GDM1 (cell line): ENCODE measurements around the gene ROR1.

Source experiments
- DNase-seq: peaks from one replicate; lab custom pipeline; 2025; lab: John Stamatoyannopoulos, UW

The ROR1 gene

DNA sequence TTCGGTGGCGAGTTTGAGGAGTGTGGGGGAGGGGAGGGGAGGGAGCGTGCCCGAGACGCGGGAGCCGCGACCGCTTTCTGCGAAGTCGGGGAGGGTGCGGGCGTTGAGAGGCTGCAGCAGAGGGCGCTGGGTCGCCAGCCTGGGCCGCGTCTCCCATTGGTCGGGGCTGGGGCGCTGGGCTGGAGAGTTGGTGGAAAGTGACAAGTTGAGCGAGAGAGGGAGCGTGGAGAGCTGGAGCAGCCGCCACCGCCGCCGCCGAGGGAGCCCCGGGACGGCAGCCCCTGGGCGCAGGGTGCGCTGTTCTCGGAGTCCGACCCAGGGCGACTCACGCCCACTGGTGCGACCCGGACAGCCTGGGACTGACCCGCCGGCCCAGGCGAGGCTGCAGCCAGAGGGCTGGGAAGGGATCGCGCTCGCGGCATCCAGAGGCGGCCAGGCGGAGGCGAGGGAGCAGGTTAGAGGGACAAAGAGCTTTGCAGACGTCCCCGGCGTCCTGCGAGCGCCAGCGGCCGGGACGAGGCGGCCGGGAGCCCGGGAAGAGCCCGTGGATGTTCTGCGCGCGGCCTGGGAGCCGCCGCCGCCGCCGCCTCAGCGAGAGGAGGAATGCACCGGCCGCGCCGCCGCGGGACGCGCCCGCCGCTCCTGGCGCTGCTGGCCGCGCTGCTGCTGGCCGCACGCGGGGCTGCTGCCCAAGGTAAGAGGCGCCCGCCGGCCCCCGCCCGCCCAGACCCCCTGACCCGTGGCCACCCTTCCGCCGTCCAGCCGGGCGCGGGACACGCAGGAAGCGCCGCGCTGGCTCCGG lies at the start of gene ROR1:
Gene ROR1, plus strand, starts transcription at position 203 of the 802 bp plus-strand sequence.
- DNase-seq: peak; percentile 38

DNA sequence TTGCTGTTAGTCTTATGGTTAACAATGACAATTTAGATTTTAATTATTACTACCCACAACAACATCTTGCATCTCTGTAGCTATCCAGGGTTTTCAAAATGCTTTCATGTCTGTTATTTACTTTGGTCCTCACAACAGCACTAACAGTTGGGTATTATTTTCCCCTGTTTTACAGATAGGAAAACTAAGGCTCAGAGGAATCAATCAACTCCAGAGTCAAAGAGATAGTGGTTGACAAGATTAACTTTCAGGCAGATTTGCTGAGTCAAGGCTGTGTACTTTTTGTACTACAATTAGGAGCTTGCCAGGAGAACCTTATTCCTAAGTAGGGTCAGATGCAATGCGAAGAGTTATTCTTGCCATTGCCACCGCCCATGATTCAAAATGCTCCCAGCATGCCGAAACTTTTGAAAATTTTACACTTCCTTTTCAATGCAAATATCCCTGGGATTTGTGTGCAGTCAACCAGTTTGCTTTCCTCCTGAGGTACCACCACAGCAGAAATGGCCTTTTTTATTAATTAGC lies 49.4 kb upstream of the ROR1 start:
- DNase-seq: no peak

DNA sequence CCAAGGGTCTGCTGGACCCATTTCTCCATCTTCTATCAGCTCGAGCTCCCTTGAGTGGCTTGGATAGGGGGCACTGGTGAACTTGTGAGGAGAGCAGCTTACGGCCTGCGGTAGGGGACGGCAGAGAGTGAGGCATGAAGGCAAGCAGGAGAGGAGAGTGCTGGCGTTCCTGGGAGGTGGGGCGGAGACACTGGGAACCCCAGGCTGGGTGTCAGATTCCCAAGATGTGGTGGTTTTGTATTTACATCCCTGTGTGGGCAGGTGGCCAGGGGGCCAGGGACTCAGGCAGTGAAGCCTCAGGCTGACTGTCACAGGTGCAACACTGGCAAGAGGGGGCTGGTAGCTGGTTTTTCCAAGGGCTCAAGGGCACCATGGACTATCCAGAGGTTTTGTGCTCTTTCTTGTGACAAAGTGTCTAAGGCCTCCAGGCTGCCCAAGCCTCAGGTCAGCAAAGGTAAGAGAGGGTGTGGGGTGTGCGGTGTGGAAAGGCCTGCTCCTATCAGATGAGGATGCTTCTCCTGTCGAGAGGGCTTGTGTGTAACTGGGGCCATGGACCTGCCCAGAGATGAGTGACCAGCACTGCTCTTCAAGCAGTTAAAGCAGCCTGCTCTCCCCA lies 45.1 kb upstream of the ROR1 start:
- DNase-seq: no peak

DNA sequence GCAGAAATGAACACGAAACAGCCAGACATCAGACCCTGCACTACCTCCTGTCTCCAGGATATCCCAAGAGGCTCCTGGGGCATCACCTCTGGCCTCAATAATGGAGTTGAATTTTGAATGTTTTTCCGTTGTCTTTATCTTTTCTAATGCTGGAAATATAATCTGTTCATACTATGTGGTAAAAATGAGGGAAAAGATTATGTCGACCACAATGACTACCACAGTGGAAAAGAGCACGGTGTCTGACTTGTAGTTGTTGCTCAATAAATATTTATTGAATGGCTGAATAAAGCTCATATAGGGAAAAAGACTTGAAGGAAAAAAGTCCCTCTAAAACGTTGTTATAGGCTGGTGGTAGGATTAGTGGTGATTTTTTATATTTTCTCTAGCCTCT lies 44.6 kb upstream of the ROR1 start:
- no peak for DNase-seq

DNA sequence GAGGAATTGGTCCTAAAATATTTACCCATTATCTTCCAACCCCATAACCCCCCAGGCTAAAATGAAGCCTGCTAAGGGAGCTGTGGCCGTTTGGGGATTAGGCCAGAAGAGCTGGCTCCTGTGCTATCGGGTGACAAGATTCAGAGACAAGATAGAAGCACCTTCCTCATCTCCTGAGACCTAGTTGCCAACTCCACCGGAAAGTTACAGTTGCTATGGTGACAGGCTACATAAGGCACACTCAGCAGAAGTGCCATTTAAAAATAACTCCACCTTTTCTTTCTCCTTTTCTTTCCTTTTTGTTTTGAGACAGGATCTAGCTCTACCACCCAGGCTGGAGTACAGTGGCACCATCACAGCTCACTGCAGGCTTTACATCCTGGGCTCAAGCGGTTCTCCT lies 43.6 kb upstream of the ROR1 start:
- no peak for DNase-seq

DNA sequence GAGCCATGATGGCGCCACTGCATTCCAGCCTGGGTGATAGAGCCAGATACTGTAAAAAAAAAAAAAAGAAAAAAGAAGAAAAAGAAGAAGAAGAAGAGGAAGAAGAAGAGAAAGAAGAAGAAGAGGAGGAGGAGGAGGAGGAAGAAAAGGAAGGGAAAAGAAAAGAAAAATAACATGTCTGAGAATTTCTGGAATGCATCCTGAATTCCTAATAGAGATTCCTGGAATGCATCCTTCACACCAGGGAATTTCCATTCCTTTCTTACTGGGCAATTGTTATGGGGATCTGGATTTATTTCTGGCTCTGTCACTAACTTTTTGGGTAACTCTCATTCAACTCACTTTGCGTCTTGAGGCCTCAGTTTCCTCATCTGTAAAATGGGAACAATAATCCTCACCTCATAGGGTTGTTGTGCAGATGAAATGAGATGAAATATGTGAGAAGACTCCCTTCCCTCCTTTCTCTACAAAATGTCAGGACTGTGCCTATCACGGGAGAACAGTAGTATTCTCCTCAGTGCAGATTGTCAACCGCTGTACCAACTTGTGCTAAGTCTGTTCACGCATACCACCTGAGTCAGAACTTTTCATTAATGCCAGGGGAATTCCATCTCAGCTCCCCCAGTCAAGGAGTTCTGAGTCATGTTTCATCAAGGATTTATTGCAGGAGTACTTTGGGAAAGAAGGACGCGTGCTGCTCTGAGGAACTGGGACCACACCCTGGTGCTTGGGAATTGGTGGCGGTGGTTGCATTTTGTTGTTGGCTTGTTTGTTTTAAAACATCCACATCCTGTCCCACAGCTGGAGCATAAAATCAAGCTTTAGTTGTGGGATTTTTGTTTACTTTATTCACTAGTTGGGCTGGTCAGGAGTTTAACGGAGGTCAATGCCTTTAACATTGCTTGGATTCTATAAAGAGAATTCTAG lies 42.4 kb upstream of the ROR1 start:
- no peak for DNase-seq

DNA sequence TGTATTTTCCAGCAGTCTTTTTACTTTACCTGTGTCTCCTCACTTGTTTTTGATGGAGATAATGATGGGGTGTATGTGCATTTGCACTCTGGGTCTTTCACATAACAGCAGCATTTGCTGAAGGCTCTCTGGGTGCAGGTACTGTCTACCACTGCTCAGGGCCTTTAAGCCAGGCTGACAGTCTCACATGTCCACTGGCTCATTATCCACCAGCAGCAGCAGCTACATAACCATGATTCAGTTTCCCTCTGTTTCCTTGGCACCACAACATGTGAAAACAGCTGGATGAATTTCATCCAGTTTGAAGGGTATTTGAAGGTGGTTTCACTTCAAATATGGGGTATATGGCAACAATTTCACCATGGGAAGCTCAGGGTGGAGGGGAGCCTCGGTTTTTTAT lies 41.2 kb upstream of the ROR1 start:
- no peak for DNase-seq

DNA sequence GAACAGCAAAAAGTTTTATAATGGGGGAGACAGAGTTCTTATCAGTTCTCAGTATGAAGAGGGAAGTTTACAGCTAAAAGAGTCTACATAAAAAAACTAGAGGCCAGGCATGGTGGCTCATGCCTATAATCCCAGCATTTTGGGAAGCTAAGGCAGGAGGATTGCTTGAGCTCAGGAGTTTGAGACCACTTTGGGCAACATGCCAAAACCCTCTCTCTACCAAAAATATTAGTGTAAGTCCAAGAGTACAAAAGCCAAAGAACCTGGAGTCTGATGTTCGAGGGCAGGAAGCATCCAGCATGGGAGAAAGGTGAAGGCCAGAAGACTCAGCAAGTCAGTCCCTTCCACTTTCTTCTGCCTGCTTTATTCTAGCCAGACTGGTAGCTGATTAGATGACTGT lies 35.0 kb upstream of the ROR1 start:
- DNase-seq: no peak

DNA sequence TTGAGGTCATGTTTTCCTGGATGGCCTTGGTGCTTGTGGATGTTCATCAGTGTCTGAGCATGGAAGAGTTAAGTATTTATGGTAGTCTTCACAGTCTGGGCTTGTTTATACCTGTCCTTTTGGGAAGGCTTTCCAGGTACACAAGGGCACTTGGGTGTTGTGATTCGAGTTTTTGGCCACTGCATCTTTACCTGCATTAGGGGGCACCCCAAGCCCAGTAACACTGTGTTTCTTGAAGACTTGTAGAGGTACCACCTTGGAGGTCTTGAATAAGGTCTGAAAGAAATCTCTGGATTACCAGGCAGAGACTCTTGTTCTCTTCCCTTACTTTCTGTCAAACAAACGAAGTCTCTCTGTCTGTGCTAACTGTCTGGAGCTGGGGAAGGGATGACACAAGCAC lies 34.4 kb upstream of the ROR1 start:
- DNase-seq: no peak

DNA sequence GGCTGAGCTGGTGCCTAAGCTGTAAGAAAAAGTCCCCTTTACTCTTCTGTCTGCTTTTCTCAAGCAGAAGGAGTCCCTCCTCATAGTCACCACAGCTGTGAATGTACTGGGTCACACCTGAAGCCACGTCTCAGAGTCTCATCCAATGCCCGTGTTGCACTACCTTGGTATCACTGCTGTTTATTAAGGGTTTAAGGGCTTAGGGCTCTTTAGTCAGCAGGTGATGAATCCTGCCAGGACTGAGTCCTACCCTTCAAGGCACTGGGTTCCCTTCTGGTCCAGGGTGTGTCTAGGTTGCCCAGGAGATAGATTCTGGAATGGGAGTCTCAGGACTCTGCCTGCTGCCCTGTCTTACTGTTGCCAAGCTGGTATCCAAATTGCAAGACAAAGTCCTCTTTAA lies 33.4 kb upstream of the ROR1 start:
- DNase-seq: no peak

DNA sequence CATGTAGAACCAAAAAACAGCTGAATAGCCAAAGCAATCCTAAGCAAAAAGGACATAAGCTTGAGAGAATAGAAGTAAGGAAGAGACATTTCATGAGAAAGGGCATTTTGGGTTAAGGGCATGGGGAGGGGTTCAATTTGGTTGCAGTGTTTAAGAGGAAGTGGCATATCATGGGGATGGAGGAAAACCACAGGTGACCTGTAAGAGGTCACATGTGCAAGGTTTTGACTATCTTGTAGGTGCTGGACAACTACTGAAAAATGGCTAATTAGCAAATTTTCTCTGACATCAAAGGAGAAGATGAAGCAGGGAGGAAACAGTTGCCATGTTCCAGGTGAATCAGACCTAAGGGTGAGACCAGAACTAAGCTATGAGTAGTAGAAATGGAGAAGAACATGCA lies 31.3 kb upstream of the ROR1 start:
- no peak for DNase-seq

DNA sequence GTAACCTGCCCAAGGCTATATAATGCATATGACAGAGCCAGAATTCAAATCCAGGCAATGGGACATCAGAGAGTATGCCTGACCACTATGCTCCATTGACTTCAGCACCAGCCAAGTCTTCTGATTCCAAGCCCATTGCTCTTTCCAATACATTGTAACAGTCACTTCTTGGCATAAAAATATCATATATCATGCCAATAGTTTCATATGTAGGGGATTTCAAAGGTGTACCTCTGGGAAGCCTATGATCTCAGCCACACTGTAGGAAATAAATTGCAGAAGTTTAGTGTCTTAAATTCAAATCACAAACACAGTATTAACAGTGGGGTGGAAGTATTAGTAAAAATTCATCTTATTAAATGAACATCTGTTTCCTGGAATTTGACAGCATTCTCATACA lies 30.0 kb upstream of the ROR1 start:
- DNase-seq: no peak

DNA sequence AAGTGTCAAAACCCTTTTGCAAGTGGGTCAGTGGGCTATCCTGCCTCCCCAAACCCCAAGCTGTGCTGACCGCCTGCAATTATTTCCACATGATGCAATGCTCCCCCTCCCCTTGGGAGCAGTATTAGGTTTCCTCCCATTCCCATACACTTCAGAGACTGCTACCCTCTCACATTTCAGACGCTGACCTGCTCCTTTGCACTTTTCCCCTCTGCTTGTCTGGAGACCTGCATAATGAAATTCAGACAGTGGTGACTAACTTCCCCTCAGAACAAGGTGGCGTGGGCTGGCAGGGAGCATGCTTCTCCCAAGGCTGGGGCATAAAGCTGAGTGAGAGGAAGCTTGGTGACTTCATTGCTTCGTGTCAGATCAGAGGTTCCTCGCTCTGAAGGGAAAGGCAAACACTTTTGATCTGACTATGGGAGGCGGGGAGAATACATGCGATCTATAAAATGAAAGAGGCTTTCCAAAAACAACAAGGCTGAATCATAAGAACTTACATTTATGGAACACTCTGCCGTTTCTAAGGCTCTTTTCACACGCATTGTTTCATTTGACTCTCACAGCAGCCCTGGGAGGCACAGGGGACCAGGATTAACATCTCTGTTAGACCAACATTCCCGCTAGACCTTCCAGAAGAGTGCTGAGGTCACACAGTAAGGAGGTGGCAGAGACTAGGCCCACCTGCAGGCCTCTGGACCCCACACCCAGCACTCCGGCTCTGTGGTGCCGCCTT lies 27.5 kb upstream of the ROR1 start:
- DNase-seq: peak; percentile 29

DNA sequence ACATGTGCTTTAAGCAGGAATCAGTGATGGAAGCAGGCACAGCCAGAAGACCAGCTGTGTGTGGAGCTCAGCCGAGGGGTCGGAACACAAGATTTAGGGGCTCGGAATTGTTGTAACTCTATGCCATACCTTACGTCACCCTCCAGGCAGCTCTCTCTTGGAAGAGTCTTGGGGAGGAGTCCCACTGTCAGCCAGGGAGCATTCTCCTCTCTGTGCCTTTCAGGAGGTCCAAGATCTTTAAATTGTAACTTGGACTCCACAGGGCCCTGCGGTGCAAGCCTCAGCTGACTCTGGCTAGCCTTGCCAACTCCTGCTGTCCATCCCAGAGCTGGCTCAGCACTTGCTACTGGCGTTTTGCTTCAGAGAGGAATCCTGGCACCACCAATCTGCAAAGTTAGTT lies 26.4 kb upstream of the ROR1 start:
- DNase-seq: no peak

DNA sequence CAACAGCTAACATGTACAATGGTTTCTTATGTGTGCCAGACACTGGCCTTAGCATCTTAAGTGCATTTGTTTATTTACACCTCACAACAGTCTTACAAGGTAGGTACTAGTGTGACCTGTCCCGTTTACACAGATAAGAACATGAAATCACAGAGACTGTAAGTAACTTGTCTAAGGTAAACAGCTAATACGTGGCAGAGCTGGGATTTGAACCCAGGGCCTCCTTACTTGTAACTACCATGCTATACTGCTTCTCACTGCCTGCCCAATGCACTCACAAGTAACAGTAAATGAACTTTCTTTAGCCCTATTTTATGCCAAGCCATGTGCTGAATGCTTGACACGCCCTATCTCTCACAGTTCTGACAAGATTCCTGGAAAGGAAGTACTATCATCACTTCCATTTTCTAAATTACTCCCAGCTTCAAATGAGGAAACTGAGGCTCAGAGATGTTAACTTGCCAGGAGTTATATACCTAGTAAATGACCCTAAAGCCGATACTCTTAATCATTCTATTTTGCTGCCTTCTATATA lies 25.7 kb upstream of the ROR1 start:
- no peak for DNase-seq

DNA sequence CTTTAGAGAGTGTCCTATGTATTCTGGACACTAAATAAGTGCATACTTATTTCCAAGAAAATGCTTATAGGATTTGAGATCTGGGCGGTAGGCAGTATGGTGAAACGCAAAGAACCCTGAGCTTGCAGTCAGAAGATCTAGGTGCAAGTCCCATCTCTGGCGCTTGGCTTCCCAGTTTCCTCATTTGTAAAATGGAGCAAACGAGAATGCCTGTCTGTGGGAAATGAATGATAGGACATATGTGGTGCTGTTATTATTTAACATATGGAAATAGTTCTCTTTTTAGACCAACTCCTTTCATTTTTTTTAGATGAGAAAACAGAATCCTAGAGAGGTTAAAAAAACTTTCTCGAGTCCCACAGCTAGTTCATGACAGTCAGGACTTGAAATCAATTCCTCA lies 25.2 kb upstream of the ROR1 start:
- DNase-seq: no peak

DNA sequence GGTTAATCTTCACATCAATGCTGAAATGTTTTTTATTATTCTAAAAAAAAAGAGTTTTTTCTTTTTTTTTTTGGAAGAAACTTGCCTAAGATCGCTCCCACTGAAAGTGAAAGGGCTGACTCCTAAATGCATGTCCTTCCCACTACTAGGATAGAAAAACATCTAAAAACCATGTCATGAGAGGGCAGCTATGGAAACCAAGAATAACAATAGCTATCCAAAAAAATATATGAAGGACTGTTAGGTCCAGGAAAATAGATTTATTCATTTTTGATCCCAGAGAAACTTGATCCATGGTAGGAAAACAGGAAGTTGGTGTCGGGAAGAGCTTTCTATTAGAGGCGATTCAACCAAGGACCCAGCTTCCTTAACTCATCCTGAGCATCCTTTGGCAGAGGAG lies 23.1 kb upstream of the ROR1 start:
- DNase-seq: no peak

DNA sequence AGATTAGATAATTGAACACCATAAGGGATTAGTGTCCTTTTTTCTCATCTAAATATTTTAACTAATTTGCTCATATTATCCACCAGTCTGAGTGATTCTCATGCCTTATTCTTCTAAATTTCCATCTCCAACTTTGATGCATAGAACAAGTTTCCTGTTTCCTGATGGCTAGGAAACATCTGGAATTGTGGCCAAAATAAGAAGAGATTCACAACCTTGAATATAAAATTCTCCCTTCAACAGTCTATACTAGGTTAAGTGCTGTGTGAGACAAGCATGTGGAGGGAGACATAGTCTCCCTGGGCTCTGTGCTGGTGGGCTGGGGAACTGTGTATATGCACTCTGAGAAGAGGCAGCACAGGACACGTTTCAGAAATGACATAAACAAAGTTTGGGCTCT lies 21.6 kb upstream of the ROR1 start:
- no peak for DNase-seq

DNA sequence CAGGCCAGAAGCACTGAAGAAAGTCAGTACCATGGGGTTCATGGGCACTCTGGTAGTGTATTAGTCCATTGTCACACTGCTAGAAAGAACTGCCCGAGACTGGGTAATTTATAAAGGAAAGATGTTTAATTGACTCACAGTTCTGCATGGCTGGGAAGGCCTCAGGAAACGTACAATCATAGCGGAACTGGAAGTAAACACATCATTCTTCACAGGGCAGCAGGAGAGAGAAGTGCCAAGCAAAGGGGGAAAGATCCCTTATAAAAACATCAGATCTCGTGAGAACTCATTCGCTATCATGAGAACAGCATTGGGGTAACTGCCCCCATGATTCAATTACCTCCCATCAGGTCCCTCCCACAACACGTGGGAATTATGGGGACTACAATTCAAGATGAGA lies 20.2 kb upstream of the ROR1 start:
- no peak for DNase-seq

DNA sequence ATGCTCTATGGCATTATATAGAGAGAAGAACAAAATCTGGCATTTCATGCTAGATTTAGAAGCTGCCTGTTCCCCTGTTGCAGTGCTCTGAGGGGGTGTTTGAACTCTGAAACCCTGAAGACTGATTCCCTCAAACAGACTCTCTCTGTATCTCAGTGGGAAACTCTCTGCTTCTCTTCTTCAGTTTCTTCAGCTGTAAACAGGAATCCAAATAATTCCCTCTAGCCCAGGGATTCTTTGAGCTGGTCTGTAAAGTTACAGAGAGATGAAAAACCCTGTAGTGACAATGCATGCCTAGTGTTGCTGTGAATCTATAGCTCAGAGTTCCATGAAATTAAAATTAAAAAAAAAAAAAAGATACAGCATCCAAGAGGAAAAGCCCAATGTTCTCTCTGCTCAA lies 17.0 kb upstream of the ROR1 start:
- no peak for DNase-seq

DNA sequence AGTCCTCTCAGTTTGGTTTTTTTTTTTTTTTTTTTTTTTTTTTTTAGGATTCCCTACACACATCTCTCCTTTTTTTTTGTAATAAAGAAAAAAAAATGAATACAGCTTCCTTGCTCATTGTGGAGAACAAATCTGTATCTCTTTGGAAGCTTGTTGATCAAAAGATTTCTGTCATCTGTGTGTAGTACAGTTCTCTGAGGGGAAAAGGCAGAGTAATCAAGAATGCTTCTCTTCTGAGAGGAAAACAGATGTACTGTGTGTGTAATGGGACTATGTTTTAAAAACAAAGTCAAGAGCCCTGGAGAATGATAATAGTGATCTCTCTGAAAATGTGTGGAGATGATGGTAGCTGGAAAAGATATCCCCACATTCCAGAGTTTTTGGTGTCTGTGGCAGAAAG lies 16.5 kb upstream of the ROR1 start:
- DNase-seq: no peak

DNA sequence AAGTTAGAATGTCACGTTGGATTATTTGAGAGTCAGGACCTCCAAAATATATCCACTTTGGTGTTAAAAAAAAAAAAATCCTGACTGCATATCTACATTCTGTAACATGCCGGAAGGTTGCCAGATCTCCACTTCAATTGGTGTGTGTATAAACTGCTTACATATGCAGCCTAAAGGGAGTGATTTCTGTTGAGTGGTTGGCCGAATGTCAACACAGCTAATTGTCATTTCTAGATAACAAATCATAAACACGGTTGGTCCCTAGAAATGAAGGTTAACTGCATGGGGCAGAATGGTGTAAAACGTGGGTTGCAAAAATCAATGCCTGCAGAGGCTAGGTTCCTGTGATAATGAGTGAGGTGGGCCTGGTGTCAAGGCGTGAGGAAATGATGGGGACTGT lies 15.0 kb upstream of the ROR1 start:
- no peak for DNase-seq
